BLaER1 (cell line): ENCODE results near the gene SHROOM1.

ENCODE experiments used
- H3K27ac ChIP-seq: shearing (Covaris generic); formaldehyde crosslinking; 2 replicates; pipeline ENCODE4 v1.8.1; 2022
- H3K27me3 ChIP-seq: shearing (Covaris generic); formaldehyde crosslinking; 2 replicates; pipeline ENCODE4 v1.8.1; 2022
- H3K36me3 ChIP-seq: shearing (Covaris generic); formaldehyde crosslinking; 2 replicates; pipeline ENCODE4 v1.8.1; 2022
- H3K4me1 ChIP-seq: shearing (Covaris generic); formaldehyde crosslinking; 2 replicates; pipeline ENCODE4 v1.8.1; 2022
- H3K4me2 ChIP-seq: shearing (Covaris generic); formaldehyde crosslinking; 2 replicates; pipeline ENCODE4 v1.8.1; 2022
- H3K4me3 ChIP-seq: shearing (Covaris generic); formaldehyde crosslinking; 2 replicates; pipeline ENCODE4 v1.8.1; 2022
- H3K9ac ChIP-seq: shearing (Covaris generic); formaldehyde crosslinking; 2 replicates; pipeline ENCODE4 v1.8.1; 2022
- H3K9me3 ChIP-seq: shearing (Covaris generic); formaldehyde crosslinking; 2 replicates; pipeline ENCODE4 v1.8.1; 2022
- H4K20me1 ChIP-seq: shearing (Covaris generic); formaldehyde crosslinking; 2 replicates; pipeline ENCODE4 v1.8.1; 2022
- Cebpa-rat ChIP-seq: shearing (Covaris generic); IDR thresholded peaks from 2 replicates; pipeline ENCODE4 v1.8.1; 2022

Gene SHROOM1

GRCh38 chr5:132853790-132854189 is 23.3 kb upstream of the SHROOM1 start:
- H3K4me3 ChIP-seq, result no peak overlapping the region
- H3K4me2 ChIP-seq, result peak overlapping the region; percentile 36; the same call in 1 of the 2 replicates
- no peak overlapping the region for H3K27ac ChIP-seq

GRCh38 chr5:132853323-132853722 is 22.9 kb upstream of the SHROOM1 start:
- no peaks in the 10 kb centered on the region for H3K36me3 ChIP-seq
- no peak for TF ChIP-seq Cebpa-rat
- no peak overlapping the region for H3K4me2 ChIP-seq
- H3K9ac ChIP-seq, result no peak overlapping the region
- peaks cover 10% of the 10 kb centered on the region for H3K4me1 ChIP-seq
- H3K4me3 ChIP-seq, result no peak overlapping the region
- no peaks in the 10 kb centered on the region for H4K20me1 ChIP-seq
- no peaks in the 10 kb centered on the region for H3K27me3 ChIP-seq
- no peaks in the 10 kb centered on the region for H3K9me3 ChIP-seq
- no peak overlapping the region for H3K27ac ChIP-seq

More at GRCh38 chr5:132853790-132854189, 23.3 kb upstream of the SHROOM1 start:
- peaks cover 10% of the 10 kb centered on the region for H3K4me1 ChIP-seq
- H4K20me1 ChIP-seq, result no peaks in the 10 kb centered on the region
- H3K9ac ChIP-seq, result no peak overlapping the region
- H3K27me3 ChIP-seq, result no peaks in the 10 kb centered on the region
- TF ChIP-seq Cebpa-rat, result no peak
- no peaks in the 10 kb centered on the region for H3K9me3 ChIP-seq
- no peaks in the 10 kb centered on the region for H3K36me3 ChIP-seq

GRCh38 chr5:132850066-132850465 is 19.6 kb upstream of the SHROOM1 start:
- Histone ChIP-seq H3K4me1 (peaks cover 10% of the 10 kb centered on the region), H3K36me3 (no peaks in the 10 kb centered on the region), H3K4me3 (no peak overlapping the region), H3K9ac (no peak overlapping the region), H4K20me1 (no peaks in the 10 kb centered on the region), H3K4me2 (no peak overlapping the region), H3K9me3 (no peaks in the 10 kb centered on the region), H3K27ac (no peak overlapping the region), H3K27me3 (no peaks in the 10 kb centered on the region)
- TF ChIP-seq Cebpa-rat, result no peak

GRCh38 chr5:132849347-132849746 is 18.9 kb upstream of the SHROOM1 start:
- H3K36me3 ChIP-seq, result no peaks in the 10 kb centered on the region
- H3K4me3 ChIP-seq, result no peak overlapping the region
- no peak overlapping the region for H3K9ac ChIP-seq
- H3K27ac ChIP-seq, result no peak overlapping the region
- H3K9me3 ChIP-seq, result no peaks in the 10 kb centered on the region
- H3K4me2 ChIP-seq, result no peak overlapping the region
- no peak for TF ChIP-seq Cebpa-rat
- H3K4me1 ChIP-seq, result peaks cover 9% of the 10 kb centered on the region
- no peaks in the 10 kb centered on the region for H3K27me3 ChIP-seq
- no peaks in the 10 kb centered on the region for H4K20me1 ChIP-seq

GRCh38 chr5:132848270-132848669 is 17.8 kb upstream of the SHROOM1 start:
- H3K4me2 ChIP-seq, result no peak overlapping the region
- H3K27ac ChIP-seq, result no peak overlapping the region
- H3K36me3 ChIP-seq, result no peaks in the 10 kb centered on the region
- H3K9ac ChIP-seq, result no peak overlapping the region
- no peaks in the 10 kb centered on the region for H3K27me3 ChIP-seq
- H4K20me1 ChIP-seq, result no peaks in the 10 kb centered on the region
- H3K4me3 ChIP-seq, result no peak overlapping the region
- no peak for TF ChIP-seq Cebpa-rat
- H3K9me3 ChIP-seq, result no peaks in the 10 kb centered on the region
- no peaks in the 10 kb centered on the region for H3K4me1 ChIP-seq

GRCh38 chr5:132841305-132841704 is 10.9 kb upstream of the SHROOM1 start:
- TF ChIP-seq Cebpa-rat, result no peak
- H3K27ac ChIP-seq, result no peak overlapping the region

GRCh38 chr5:132840896-132841295 is 10.4 kb upstream of the SHROOM1 start:
- Histone ChIP-seq H3K36me3 (no peaks in the 10 kb centered on the region), H3K9ac (no peak overlapping the region), H3K27ac (no peak overlapping the region), H3K4me3 (no peak overlapping the region), H3K27me3 (no peaks in the 10 kb centered on the region), H3K4me1 (peaks cover 25% of the 10 kb centered on the region), H3K9me3 (no peaks in the 10 kb centered on the region), H3K4me2 (no peak overlapping the region), H4K20me1 (no peaks in the 10 kb centered on the region)
- no peak for TF ChIP-seq Cebpa-rat

More at GRCh38 chr5:132841305-132841704, 10.9 kb upstream of the SHROOM1 start:
- Histone ChIP-seq H4K20me1 (no peaks in the 10 kb centered on the region), H3K4me1 (peaks cover 23% of the 10 kb centered on the region), H3K4me2 (peak overlapping the region; percentile 17; the same call in 1 of the 2 replicates), H3K27me3 (no peaks in the 10 kb centered on the region), H3K4me3 (no peak overlapping the region), H3K9ac (no peak overlapping the region), H3K36me3 (no peaks in the 10 kb centered on the region), H3K9me3 (no peaks in the 10 kb centered on the region)

GRCh38 chr5:132840313-132840712 is 9.9 kb upstream of the SHROOM1 start:
- Histone ChIP-seq H4K20me1 (no peaks in the 10 kb centered on the region), H3K4me2 (no peak overlapping the region), H3K4me3 (no peak overlapping the region), H3K4me1 (peaks cover 25% of the 10 kb centered on the region), H3K9me3 (no peaks in the 10 kb centered on the region), H3K27me3 (no peaks in the 10 kb centered on the region), H3K36me3 (no peaks in the 10 kb centered on the region), H3K27ac (no peak overlapping the region), H3K9ac (no peak overlapping the region)
- no peak for TF ChIP-seq Cebpa-rat

GRCh38 chr5:132839426-132840301 is 9.2 kb upstream of the SHROOM1 start:
- no peak overlapping the region for H3K4me3 ChIP-seq
- no peaks in the 10 kb centered on the region for H3K9me3 ChIP-seq
- H3K4me1 ChIP-seq, result peaks cover 25% of the 10 kb centered on the region
- H3K9ac ChIP-seq, result no peak overlapping the region
- no peaks in the 10 kb centered on the region for H3K36me3 ChIP-seq
- no peak overlapping the region for H3K27ac ChIP-seq
- H4K20me1 ChIP-seq, result no peaks in the 10 kb centered on the region
- TF ChIP-seq Cebpa-rat, result no peak
- no peak overlapping the region for H3K4me2 ChIP-seq
- H3K27me3 ChIP-seq, result no peaks in the 10 kb centered on the region

- Histone ChIP-seq H3K4me1 (peaks cover 25% of the 10 kb centered on the region), H3K9ac (no peak overlapping the region), H3K27ac (no peak overlapping the region), H3K4me2 (no peak overlapping the region), H3K9me3 (no peaks in the 10 kb centered on the region), H3K4me3 (no peak overlapping the region), H4K20me1 (no peaks in the 10 kb centered on the region), H3K27me3 (no peaks in the 10 kb centered on the region), H3K36me3 (no peaks in the 10 kb centered on the region)
- no peak for TF ChIP-seq Cebpa-rat
These were observed 8.3 kb upstream of the SHROOM1 start for GRCh38 chr5:132838516-132839282.
